Stimulated activated naive CD8-positive, alpha-beta T cell treated with anti-CD3 and anti-CD28 coated beads, Interleukin-15, amount 100 ng/mL, for 72 hours (primary cell): ENCODE results near the gene AKT3.

Experiments used
- ATAC-seq: fragments of 150-1000 bp; cut with Tn5 transposase; 2 replicates; pipeline ENCODE4 v1.10.0; 2021; ENCODE audit warnings: mild to moderate bottlenecking, moderate library complexity
- DNase-seq, 2 donors: peaks; one replicate each; pipeline ENCODE4 v3.0.0; 2021 to 2022
- H3K27ac Mint-ChIP-seq, 2 donors: one replicate each; pipeline ENCODE4 v1.8.0; 2022; ENCODE audit warnings: mild to moderate bottlenecking in 2 of 2, mixed read lengths in 2 of 2, moderate library complexity in 2 of 2
- H3K27me3 Mint-ChIP-seq: one replicate; pipeline ENCODE4 v1.8.0; 2022; ENCODE audit warnings: mixed read lengths
- H3K4me1 Mint-ChIP-seq: one replicate; pipeline ENCODE4 v1.8.0; 2022; ENCODE audit warnings: mild to moderate bottlenecking, mixed read lengths
- H3K4me3 Mint-ChIP-seq, 2 donors: one replicate each; pipeline ENCODE4 v1.8.0; 2022; ENCODE audit warnings: mild to moderate bottlenecking in 2 of 2, mixed read lengths in 2 of 2, moderate library complexity in 1 of 2
- H3K9me3 Mint-ChIP-seq, 2 donors: one replicate each; pipeline ENCODE4 v1.8.0; 2022; ENCODE audit warnings: mixed read lengths in 2 of 2

AKT3 gene

GRCh38 chr1:243454328-243454997 is 395.6 kb downstream of the AKT3 start:
- Mint-ChIP-seq H3K27ac (no peak overlapping the region), H3K4me1 (no peaks in the 10 kb centered on the region), H3K9me3 (no peaks in the 10 kb centered on the region), H3K27me3 (no peaks in the 10 kb centered on the region), H3K4me3 (no peak overlapping the region)
- no peak for DNase-seq
- no peak for ATAC-seq

- Mint-ChIP-seq H3K4me1 (no peaks in the 10 kb centered on the region), H3K9me3 (no peaks in the 10 kb centered on the region), H3K27me3 (no peaks in the 10 kb centered on the region), H3K27ac (no peak overlapping the region), H3K4me3 (no peak overlapping the region)
- ATAC-seq: no peak
- DNase-seq: no peak
These were observed 398.0 kb downstream of the AKT3 start for GRCh38 chr1:243452092-243452491.

GRCh38 chr1:243449373-243449772 is 400.7 kb downstream of the AKT3 start:
- H3K4me3 Mint-ChIP-seq: no peak overlapping the region
- no peak for DNase-seq
- no peaks in the 10 kb centered on the region for H3K27me3 Mint-ChIP-seq
- H3K4me1 Mint-ChIP-seq: no peaks in the 10 kb centered on the region
- no peaks in the 10 kb centered on the region for H3K9me3 Mint-ChIP-seq
- H3K27ac Mint-ChIP-seq: no peak overlapping the region
- ATAC-seq: no peak

- Mint-ChIP-seq H3K27me3 (no peaks in the 10 kb centered on the region), H3K27ac (no peak overlapping the region), H3K4me3 (no peak overlapping the region), H3K4me1 (no peaks in the 10 kb centered on the region), H3K9me3 (no peaks in the 10 kb centered on the region)
- ATAC-seq (no peak), DNase-seq (no peak)
These were observed 402.2 kb downstream of the AKT3 start for GRCh38 chr1:243447844-243448243.

GRCh38 chr1:243447347-243447746 is 402.7 kb downstream of the AKT3 start:
- Mint-ChIP-seq H3K4me1 (no peaks in the 10 kb centered on the region), H3K4me3 (no peak overlapping the region), H3K27me3 (no peaks in the 10 kb centered on the region), H3K27ac (no peak overlapping the region), H3K9me3 (no peaks in the 10 kb centered on the region)
- ATAC-seq (no peak), DNase-seq (no peak)

- Mint-ChIP-seq H3K27ac (no peak overlapping the region), H3K4me3 (no peak overlapping the region), H3K9me3 (no peaks in the 10 kb centered on the region), H3K4me1 (no peaks in the 10 kb centered on the region), H3K27me3 (no peaks in the 10 kb centered on the region)
- ATAC-seq: no peak
- no peak for DNase-seq
These were observed 406.5 kb downstream of the AKT3 start for GRCh38 chr1:243443557-243443956.

- Mint-ChIP-seq H3K27ac (no peak overlapping the region), H3K9me3 (no peaks in the 10 kb centered on the region), H3K4me1 (no peaks in the 10 kb centered on the region), H3K27me3 (no peaks in the 10 kb centered on the region), H3K4me3 (no peak overlapping the region)
- no peak for ATAC-seq
- no peak for DNase-seq
These were observed 408.4 kb downstream of the AKT3 start for GRCh38 chr1:243441601-243442000.

GRCh38 chr1:243440406-243440805 is 409.6 kb downstream of the AKT3 start:
- H3K27me3 Mint-ChIP-seq: no peaks in the 10 kb centered on the region
- DNase-seq (no peak), ATAC-seq (no peak)
- H3K27ac Mint-ChIP-seq: no peak overlapping the region
- no peaks in the 10 kb centered on the region for H3K9me3 Mint-ChIP-seq
- no peaks in the 10 kb centered on the region for H3K4me1 Mint-ChIP-seq
- H3K4me3 Mint-ChIP-seq: no peak overlapping the region

- ATAC-seq (no peak), DNase-seq (no peak)
- H3K9me3 Mint-ChIP-seq: no peaks in the 10 kb centered on the region
- no peak overlapping the region for H3K4me3 Mint-ChIP-seq
- H3K27me3 Mint-ChIP-seq: no peaks in the 10 kb centered on the region
- no peaks in the 10 kb centered on the region for H3K4me1 Mint-ChIP-seq
- H3K27ac Mint-ChIP-seq: no peak overlapping the region
These were observed 411.2 kb downstream of the AKT3 start for GRCh38 chr1:243438815-243439214.
